HEK293T (cell line): ENCODE results near the gene ZNF511.

Source experiments
- ARNT ChIP-seq: fragments of 450-650 bp; IDR thresholded peaks from 2 replicates; pipeline ENCODE4 v1.6.1; 2017; ENCODE audit warnings: mild to moderate bottlenecking
- BHLHE40 ChIP-seq: fragments of 450-650 bp; IDR thresholded peaks from 2 replicates; pipeline ENCODE4 v1.6.1; 2016; ENCODE audit warnings: mild to moderate bottlenecking, moderate library complexity, borderline replicate concordance
- ELF4 ChIP-seq: fragments of 450-650 bp; IDR thresholded peaks from 2 replicates; pipeline ENCODE4 v1.6.1; 2017; ENCODE audit warnings: antibody characterized with exemption
- FOXA1 ChIP-seq: fragments of 450-650 bp; IDR thresholded peaks from 2 replicates; pipeline ENCODE4 v1.6.1; 2016; ENCODE audit warnings: mild to moderate bottlenecking
- FOXK2 ChIP-seq: fragments of 450-650 bp; IDR thresholded peaks from 2 replicates; pipeline ENCODE4 v1.6.1; 2016; ENCODE audit warnings: mild to moderate bottlenecking
- FOXM1 ChIP-seq: fragments of 450-650 bp; IDR thresholded peaks from 2 replicates; pipeline ENCODE4 v1.6.1; 2017; ENCODE audit warnings: mild to moderate bottlenecking, borderline replicate concordance
- L3MBTL2 ChIP-seq: fragments of 450-650 bp; conservative IDR thresholded peaks from 2 replicates; pipeline ENCODE4 v1.6.1; 2016; ENCODE audit warnings: mild to moderate bottlenecking
- NFRKB ChIP-seq: fragments of 450-650 bp; IDR thresholded peaks from 2 replicates; pipeline ENCODE4 v1.6.1; 2016; ENCODE audit warnings: mild to moderate bottlenecking, moderate library complexity
- SP1 ChIP-seq: fragments of 450-650 bp; IDR thresholded peaks from 2 replicates; pipeline ENCODE4 v1.6.1; 2017
- SUZ12 ChIP-seq: fragments of 450-650 bp; IDR thresholded peaks from 2 replicates; pipeline ENCODE4 v1.6.1; 2016; ENCODE audit warnings: mild to moderate bottlenecking
- TARDBP ChIP-seq: fragments of 450-650 bp; IDR thresholded peaks from 2 replicates; pipeline ENCODE4 v1.6.1; 2016
- ZNF384 ChIP-seq: fragments of 450-650 bp; IDR thresholded peaks from 2 replicates; pipeline ENCODE4 v1.6.1; 2016
- TF ChIP-seq, protein P1 (sequence below): fragments of 450-650 bp; IDR thresholded peaks from 2 replicates; pipeline ENCODE4 v1.6.1; 2016

DNA sequence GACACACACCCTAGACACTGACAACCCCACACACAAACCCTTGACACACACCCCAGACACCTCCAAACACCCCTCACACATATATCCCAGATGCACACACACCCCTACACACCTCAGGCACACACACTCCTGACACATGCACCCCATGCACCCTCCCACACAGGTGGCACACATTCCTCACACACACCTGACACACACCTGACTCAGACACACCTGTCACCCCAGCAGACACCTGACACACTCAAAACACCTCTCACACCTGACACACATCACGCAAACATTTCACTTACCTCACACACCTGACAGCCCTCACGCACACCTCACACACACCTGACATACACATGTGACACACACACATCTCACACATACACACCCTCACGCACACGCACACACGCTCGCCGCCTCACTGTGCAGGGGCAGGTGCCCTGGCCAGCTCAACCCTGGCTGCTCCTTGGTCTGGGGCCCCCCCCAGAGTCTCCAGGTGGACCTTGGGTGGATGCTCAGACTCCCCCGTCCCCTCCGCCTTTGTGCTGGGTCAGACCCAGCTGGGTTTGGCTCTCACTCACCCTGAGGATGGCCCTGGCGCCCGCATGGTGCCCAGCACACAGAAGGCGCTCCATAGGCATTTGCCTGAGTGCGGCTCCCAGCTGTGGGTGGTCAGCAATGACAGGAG, 31.1 kb downstream of the ZNF511 start:
- TF ChIP-seq, protein P1, sequence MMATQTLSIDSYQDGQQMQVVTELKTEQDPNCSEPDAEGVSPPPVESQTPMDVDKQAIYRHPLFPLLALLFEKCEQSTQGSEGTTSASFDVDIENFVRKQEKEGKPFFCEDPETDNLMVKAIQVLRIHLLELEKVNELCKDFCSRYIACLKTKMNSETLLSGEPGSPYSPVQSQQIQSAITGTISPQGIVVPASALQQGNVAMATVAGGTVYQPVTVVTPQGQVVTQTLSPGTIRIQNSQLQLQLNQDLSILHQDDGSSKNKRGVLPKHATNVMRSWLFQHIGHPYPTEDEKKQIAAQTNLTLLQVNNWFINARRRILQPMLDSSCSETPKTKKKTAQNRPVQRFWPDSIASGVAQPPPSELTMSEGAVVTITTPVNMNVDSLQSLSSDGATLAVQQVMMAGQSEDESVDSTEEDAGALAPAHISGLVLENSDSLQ = no peak
- no peak for TF ChIP-seq SP1
- no peak for TF ChIP-seq FOXA1
- TF ChIP-seq BHLHE40 = no peak
- no peak for TF ChIP-seq L3MBTL2
- TF ChIP-seq ELF4 = no peak
- TF ChIP-seq FOXM1 = no peak
- TF ChIP-seq ZNF384 = no peak
- no peak for TF ChIP-seq ARNT
- TF ChIP-seq NFRKB = no peak
- TF ChIP-seq TARDBP = no peak
- TF ChIP-seq FOXK2 = no peak
- no peak for TF ChIP-seq SUZ12
